Body of pancreas (tissue), 4 donors: Measurements from ENCODE around the gene SIRPA.

Experiments
- CTCF ChIP-seq, 7 experiments: fragments of 450-650 bp in 4 of 7; fragments of 200-600 bp in 3 of 7; sonication (generic) in 3 of 7; IDR thresholded peaks; one replicate each; pipeline ENCODE4 v1.5.1; 2016 to 2019; ENCODE audit warnings: antibody characterized with exemption in 7 of 7
- POLR2A ChIP-seq, 3 donors: fragments of 450-650 bp; IDR thresholded peaks; one replicate each; pipeline ENCODE4 v1.6.1; 2016; ENCODE audit warnings: antibody characterized with exemption in 3 of 3, mild to moderate bottlenecking in 2 of 3

- no peak for TF ChIP-seq CTCF (IDR thresholded peaks at IDR 0.05)
- no peak for TF ChIP-seq POLR2A (IDR thresholded peaks at IDR 0.05)
Measured at GRCh38 chr20:1867495-1868260, 27.5 kb upstream of the SIRPA start.
